ENCODE data around the gene CROCC2. TPM values are rescaled to one million over a fixed set of nuclear protein-coding genes. Genes with fewer than 3 reads are reported as not detected.

Gene CROCC2
- polyA plus RNA-seq, 1 experiment: not detected

DNA sequence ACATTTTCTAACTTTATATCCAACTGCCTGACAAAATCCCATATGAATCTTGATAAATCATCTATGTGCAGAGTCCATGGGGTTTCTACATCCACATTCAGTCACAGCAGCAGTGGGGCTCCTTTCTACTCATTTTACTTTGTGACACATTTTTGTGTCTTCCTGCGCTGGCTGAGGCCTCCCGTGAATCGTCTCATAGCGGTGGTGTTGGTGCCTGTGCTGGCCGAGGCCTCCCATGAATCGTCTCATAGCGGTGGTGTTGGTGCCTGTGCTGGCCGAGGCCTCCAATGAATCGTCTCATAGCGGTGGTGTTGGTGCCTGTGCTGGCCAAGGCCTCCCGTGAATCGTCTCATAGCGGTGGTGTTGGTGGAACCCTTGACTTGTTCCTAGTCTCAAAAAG lies 109.3 kb downstream of the CROCC2 start:
- POLR2A ChIA-PET: no interaction called here
- H3K4me3 ChIP-seq (ENCODE audit: low read depth, low read length): no peak overlapping the region
- CTCF ChIA-PET: no interaction called here
- DNase-seq (ENCODE audit: low read depth): no peak
- TF ChIP-seq, protein P1, sequence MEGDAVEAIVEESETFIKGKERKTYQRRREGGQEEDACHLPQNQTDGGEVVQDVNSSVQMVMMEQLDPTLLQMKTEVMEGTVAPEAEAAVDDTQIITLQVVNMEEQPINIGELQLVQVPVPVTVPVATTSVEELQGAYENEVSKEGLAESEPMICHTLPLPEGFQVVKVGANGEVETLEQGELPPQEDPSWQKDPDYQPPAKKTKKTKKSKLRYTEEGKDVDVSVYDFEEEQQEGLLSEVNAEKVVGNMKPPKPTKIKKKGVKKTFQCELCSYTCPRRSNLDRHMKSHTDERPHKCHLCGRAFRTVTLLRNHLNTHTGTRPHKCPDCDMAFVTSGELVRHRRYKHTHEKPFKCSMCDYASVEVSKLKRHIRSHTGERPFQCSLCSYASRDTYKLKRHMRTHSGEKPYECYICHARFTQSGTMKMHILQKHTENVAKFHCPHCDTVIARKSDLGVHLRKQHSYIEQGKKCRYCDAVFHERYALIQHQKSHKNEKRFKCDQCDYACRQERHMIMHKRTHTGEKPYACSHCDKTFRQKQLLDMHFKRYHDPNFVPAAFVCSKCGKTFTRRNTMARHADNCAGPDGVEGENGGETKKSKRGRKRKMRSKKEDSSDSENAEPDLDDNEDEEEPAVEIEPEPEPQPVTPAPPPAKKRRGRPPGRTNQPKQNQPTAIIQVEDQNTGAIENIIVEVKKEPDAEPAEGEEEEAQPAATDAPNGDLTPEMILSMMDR (IDR thresholded peaks at IDR 0.05; ENCODE audit: insufficient read depth, low read depth, low read length): no peak
- H3K36me3 ChIP-seq (ENCODE audit: control insufficient read depth, insufficient read depth, low read length): no peaks in the 10 kb centered on the region
- no peaks in the 10 kb centered on the region for H3K27me3 ChIP-seq (ENCODE audit: control insufficient read depth, insufficient read depth, low read length)

DNA sequence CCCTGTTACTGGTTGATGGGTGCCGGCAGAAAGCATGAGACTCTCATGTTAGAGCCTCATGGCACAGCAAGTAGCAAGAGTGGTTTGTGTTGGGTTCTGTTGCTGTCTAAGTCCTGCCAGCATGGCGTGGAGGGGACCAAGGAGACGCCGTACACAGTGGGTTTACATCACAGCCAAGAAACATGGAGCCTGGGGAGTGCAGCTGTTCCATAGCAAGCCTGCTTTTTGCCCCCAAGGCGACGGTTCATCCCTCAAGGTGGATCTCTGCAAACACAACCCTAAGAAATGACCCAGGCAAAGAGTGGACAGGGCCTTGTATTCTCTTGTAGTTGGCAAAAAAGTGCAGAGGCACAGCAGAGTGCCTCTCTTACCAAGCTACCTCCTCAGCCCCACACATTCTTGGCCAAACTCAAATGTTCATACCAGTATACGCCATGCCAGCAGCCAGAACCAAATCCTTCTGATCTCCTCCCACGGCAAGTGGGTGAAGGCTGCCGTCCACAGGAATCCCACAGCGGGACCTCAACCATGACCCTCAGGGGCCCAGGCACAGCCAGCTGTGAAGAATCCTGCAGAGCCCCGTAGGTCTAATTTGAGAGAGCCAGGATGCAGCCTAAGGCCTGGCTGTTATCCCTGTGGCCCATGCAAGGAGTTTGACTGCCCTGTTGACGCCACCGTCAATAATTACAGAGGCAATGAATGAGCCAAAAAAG lies 111.2 kb downstream of the CROCC2 start:
- H3K27me3 ChIP-seq (ENCODE audit: control insufficient read depth, insufficient read depth, low read length): no peaks in the 10 kb centered on the region
- no peaks in the 10 kb centered on the region for H3K36me3 ChIP-seq (ENCODE audit: control insufficient read depth, insufficient read depth, low read length)
- POLR2A ChIA-PET: no interaction called here
- CTCF ChIA-PET: no interaction called here
- TF ChIP-seq, protein P1 (IDR thresholded peaks at IDR 0.05; ENCODE audit: insufficient read depth, low read depth, low read length): no peak
- no peak overlapping the region for H3K4me3 ChIP-seq (ENCODE audit: low read depth, low read length)
- DNase-seq (ENCODE audit: low read depth): no peak

DNA sequence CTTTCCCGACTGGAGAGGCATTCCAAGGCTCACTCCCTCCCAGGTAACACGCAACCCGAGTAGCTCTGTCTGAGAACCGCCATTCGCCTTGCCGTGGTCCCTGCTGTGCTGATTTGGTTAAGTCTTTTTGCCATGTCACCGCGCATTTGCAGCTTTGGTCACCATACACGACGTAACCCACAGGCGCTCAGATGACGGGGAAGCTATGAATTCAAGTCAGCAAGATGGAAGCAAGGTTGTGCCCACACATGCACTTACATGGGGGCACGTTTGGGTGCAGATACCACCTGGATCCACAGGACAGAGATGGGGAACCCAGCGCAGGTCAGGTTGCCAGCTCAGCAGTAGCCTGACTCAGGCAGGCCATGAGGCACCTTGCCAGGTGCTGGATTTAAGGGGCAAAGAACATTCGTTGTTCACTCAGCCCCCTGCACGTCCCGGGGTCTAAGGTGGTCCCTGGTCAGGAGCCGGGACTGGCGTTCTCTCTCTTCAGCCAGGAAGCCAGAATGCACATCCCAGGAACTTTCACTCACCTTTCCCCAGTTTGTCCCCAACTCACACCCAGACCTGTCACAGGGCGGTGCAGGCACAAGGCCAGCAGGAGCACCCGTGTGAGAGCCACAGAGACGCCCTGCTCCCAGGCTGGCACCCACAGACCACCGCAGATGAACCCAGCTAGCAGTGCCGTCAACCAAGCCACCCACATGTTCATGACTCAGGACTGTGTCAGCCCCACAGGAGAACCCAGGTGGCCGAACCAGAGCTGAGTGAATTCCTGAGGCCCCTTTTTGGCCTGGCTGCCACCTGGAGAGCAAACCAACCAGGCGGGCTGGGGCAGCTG lies 112.1 kb downstream of the CROCC2 start:
- TF ChIP-seq, protein P1 (IDR thresholded peaks at IDR 0.05; ENCODE audit: insufficient read depth, low read depth, low read length): no peak

DNA sequence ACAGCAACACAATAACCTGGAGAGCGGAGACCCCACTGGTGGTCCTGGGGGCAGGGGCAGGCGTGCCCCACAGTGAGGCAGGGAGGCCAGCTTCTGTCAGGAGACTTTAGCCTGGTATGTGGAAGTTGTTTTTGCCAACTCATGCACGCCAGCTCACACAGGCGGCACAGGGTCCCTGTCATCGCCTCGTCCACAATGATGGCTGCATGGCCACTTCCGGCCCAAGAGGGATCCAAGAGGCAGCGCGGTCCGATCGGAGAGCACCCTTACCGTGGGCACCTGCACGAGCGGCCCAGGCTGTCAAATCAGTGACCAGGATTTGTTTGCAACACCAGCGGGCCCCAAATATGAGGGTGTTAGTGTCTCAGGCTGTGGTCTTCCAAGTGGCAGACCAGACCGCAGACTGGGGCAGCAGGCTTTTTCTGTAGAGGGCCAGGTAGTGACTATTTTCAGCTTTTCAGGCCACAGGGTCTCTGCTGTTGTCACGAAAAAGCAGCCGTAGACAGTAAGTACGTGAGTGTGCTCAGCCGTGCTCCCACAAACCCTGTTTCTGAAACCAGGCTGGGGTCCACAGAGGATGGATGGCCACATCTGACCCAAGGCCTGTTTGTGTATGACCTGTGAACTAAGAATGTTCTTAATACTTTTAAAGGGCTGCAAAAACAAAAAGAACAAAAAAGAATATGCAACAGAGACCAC lies 113.5 kb downstream of the CROCC2 start:
- Histone ChIP-seq H3K36me3 (ENCODE audit: control insufficient read depth, insufficient read depth, low read length) (no peaks in the 10 kb centered on the region), H3K27me3 (ENCODE audit: control insufficient read depth, insufficient read depth, low read length) (no peaks in the 10 kb centered on the region), H3K4me3 (ENCODE audit: low read depth, low read length) (no peak overlapping the region)
- ChIA-PET CTCF (no interaction called here), POLR2A (no interaction called here)
- TF ChIP-seq, protein P1 (IDR thresholded peaks at IDR 0.05; ENCODE audit: insufficient read depth, low read depth, low read length): no peak
- no peak for DNase-seq (ENCODE audit: low read depth)

More for the DNA sequence above, 112.1 kb downstream of the CROCC2 start:
- no peaks in the 10 kb centered on the region for H3K36me3 ChIP-seq (ENCODE audit: control insufficient read depth, insufficient read depth, low read length)
- CTCF ChIA-PET: interaction anchor here (0.6 kb wide), 1 partner anchor 11 kb away, joined by 3 read pairs; no protein-coding TSS in a partner anchor
- DNase-seq (ENCODE audit: low read depth): no peak
- POLR2A ChIA-PET: no interaction called here
- H3K27me3 ChIP-seq (ENCODE audit: control insufficient read depth, insufficient read depth, low read length): no peaks in the 10 kb centered on the region
- no peak overlapping the region for H3K4me3 ChIP-seq (ENCODE audit: low read depth, low read length)

DNA sequence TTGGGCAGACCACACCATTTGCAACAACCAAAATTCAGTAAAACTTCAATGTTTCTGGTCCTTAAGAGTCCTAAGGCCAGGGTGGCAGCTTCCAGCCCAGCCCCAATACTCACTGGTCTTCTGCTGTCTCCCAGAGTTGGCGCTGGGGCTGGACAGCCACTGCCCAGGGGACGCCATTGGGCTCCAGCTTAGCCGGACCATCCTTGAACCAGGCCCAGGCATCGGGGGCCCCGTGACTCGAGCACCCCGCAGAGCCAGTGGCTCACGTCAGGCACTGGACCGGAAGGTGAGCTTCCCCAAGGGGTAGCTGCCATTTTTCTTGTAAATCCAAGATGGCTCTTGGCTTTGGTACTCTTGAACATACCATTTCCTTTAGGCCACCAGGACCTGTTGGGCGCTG lies 114.1 kb downstream of the CROCC2 start:
- DNase-seq (ENCODE audit: low read depth): no peak
- no peaks in the 10 kb centered on the region for H3K27me3 ChIP-seq (ENCODE audit: control insufficient read depth, insufficient read depth, low read length)
- POLR2A ChIA-PET: no interaction called here
- no peaks in the 10 kb centered on the region for H3K36me3 ChIP-seq (ENCODE audit: control insufficient read depth, insufficient read depth, low read length)
- H3K4me3 ChIP-seq (ENCODE audit: low read depth, low read length): no peak overlapping the region
- TF ChIP-seq, protein P1 (IDR thresholded peaks at IDR 0.05; ENCODE audit: insufficient read depth, low read depth, low read length): no peak
- CTCF ChIA-PET: no interaction called here
